KMS-11 (cell line): ENCODE measurements around the gene RREB1.

Experiments used
- H2AFZ ChIP-seq: fragments of 200-600 bp; sonication (generic); 2 replicates; pipeline ENCODE4 v1.6.1; 2016; ENCODE audit warnings: antibody characterized with exemption, mixed run types, low read depth
- H3K27ac ChIP-seq: fragments of 200-600 bp; sonication (generic); 2 replicates; pipeline ENCODE4 v1.6.1; 2016; ENCODE audit warnings: mild to moderate bottlenecking, mixed run types
- H3K27me3 ChIP-seq: fragments of 200-600 bp; sonication (generic); 2 replicates; pipeline ENCODE4 v1.6.1; 2017; ENCODE audit warnings: mild to moderate bottlenecking, low read depth, mixed run types, moderate library complexity; ENCODE audit not compliant: insufficient read depth
- H3K36me3 ChIP-seq: fragments of 200-600 bp; sonication (generic); 2 replicates; pipeline ENCODE4 v1.6.1; 2017; ENCODE audit warnings: mild to moderate bottlenecking, mixed run types; ENCODE audit not compliant: insufficient read depth
- H3K4me1 ChIP-seq: fragments of 200-600 bp; sonication (generic); 2 replicates; pipeline ENCODE4 v1.6.1; 2016; ENCODE audit warnings: mild to moderate bottlenecking, low read depth, mixed run types; ENCODE audit not compliant: poor library complexity, severe bottlenecking
- H3K4me2 ChIP-seq: fragments of 200-600 bp; sonication (generic); 2 replicates; pipeline ENCODE4 v1.7.0; 2016; ENCODE audit warnings: mild to moderate bottlenecking, mixed run types
- H3K4me3 ChIP-seq: fragments of 200-600 bp; sonication (generic); IDR thresholded peaks from 2 replicates; pipeline ENCODE4 v1.6.1; 2017; ENCODE audit warnings: low read depth, low read length, mixed read lengths; ENCODE audit not compliant: insufficient read depth
- H3K79me2 ChIP-seq: fragments of 200-600 bp; sonication (generic); 2 replicates; pipeline ENCODE4 v1.6.1; 2016; ENCODE audit warnings: low read depth, mixed run types; ENCODE audit not compliant: insufficient read depth
- H3K9ac ChIP-seq: fragments of 200-600 bp; sonication (generic); 2 replicates; pipeline ENCODE4 v1.6.1; 2016; ENCODE audit warnings: mild to moderate bottlenecking, mixed run types
- H4K20me1 ChIP-seq: fragments of 200-600 bp; sonication (generic); 2 replicates; pipeline ENCODE4 v1.6.1; 2016; ENCODE audit warnings: mild to moderate bottlenecking, mixed run types; ENCODE audit not compliant: insufficient read depth
- TF ChIP-seq, protein P1 (sequence below): fragments of 200-600 bp; sonication (generic); conservative IDR thresholded peaks from 2 replicates; pipeline ENCODE4 v1.6.1; 2017; ENCODE audit warnings: low read depth, mild to moderate bottlenecking, antibody characterized with exemption, low read length, moderate library complexity, mixed read lengths

The RREB1 gene

DNA sequence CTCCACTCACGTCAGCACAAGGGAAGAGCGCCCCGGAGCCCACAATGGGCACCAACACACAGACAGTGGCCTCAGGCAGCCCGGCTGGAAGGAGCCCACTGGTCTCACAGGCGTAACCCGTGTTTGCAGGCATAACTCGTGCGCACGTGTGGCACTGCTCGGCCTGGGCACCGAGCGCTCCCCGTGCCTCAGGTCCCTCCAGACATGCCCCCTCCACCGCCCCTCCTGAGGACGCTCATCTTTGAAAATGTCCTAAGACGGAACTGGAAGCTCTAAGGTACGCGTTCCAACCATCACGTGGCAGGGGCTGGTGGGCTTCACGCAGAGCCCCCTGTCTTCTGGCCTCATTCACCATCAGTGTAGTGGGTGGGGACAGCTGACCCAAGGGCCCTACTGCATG is 160.6 kb downstream of the RREB1 start:
- H4K20me1 ChIP-seq: no peaks in the 10 kb centered on the region
- no peak overlapping the region for H3K9ac ChIP-seq
- H3K4me3 ChIP-seq: no peak overlapping the region
- no peak overlapping the region for H2AFZ ChIP-seq
- no peak overlapping the region for H3K27ac ChIP-seq
- no peak overlapping the region for H3K4me2 ChIP-seq
- TF ChIP-seq, protein P1, sequence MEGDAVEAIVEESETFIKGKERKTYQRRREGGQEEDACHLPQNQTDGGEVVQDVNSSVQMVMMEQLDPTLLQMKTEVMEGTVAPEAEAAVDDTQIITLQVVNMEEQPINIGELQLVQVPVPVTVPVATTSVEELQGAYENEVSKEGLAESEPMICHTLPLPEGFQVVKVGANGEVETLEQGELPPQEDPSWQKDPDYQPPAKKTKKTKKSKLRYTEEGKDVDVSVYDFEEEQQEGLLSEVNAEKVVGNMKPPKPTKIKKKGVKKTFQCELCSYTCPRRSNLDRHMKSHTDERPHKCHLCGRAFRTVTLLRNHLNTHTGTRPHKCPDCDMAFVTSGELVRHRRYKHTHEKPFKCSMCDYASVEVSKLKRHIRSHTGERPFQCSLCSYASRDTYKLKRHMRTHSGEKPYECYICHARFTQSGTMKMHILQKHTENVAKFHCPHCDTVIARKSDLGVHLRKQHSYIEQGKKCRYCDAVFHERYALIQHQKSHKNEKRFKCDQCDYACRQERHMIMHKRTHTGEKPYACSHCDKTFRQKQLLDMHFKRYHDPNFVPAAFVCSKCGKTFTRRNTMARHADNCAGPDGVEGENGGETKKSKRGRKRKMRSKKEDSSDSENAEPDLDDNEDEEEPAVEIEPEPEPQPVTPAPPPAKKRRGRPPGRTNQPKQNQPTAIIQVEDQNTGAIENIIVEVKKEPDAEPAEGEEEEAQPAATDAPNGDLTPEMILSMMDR: no peak
- no peaks in the 10 kb centered on the region for H3K36me3 ChIP-seq
- H3K4me1 ChIP-seq: no peaks in the 10 kb centered on the region
- no peaks in the 10 kb centered on the region for H3K79me2 ChIP-seq
- H3K27me3 ChIP-seq: no peaks in the 10 kb centered on the region

DNA sequence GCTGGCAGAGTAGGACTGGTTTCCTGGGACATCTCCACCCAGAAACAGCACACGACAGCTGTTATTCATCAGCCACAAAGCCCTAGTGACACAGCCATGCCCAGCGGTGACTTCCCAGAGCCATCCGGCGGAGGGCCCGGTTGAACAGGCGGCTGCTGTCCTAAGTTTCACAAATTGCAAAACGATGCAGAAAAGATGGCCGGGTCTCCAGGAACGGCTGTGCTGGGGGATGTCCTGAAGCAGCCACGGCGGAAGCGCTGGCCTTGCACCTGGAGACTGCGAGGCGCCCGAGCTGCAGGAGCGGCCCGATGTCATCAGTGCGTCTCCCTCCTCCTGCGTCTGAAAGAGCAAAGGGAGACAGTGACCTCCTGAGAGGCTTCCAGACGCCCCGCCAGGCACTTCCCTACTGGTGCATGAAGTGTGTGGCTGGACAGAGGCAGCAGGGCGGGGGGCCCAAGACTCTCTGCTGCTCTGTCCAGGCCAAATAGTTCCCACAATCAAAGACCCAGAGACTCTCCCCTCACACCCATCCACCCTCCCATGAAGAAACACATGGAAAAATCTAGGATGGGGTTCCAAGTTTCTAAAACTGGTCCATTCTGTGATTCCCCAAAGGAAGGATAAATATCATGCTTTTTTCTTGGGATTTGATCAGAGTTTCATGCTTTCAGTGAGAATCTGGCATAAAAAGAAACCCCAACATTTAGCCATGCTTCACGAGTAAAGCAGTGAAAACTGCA is 161.2 kb downstream of the RREB1 start:
- H3K27ac ChIP-seq: no peak overlapping the region
- H4K20me1 ChIP-seq: no peaks in the 10 kb centered on the region
- H3K9ac ChIP-seq: no peak overlapping the region
- no peaks in the 10 kb centered on the region for H3K36me3 ChIP-seq
- no peak overlapping the region for H2AFZ ChIP-seq
- H3K4me2 ChIP-seq: no peak overlapping the region
- H3K4me3 ChIP-seq: no peak overlapping the region
- H3K4me1 ChIP-seq: no peaks in the 10 kb centered on the region
- H3K27me3 ChIP-seq: no peaks in the 10 kb centered on the region
- TF ChIP-seq, protein P1: no peak
- H3K79me2 ChIP-seq: no peaks in the 10 kb centered on the region

DNA sequence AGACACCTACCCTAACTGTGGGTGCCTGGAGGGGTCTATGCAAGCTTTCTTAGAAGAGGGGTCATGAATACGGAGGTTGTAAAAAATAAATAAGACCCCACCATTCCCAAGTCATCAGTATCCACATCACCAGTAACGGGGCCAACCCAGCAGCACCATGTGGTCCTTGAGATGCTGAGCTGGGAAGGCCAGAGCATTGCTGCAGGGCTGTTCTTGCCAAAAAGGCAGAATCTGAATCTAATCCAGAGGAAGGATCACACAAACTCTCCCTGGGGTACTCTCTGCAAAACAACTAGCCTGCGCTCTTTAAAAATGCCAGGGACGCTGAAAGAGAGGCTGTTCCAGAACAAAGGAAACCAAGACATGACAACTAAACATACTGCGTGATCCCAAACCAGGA is 162.1 kb downstream of the RREB1 start:
- TF ChIP-seq, protein P1: no peak
- Histone ChIP-seq H3K4me2 (no peak overlapping the region), H3K36me3 (no peaks in the 10 kb centered on the region), H3K79me2 (no peaks in the 10 kb centered on the region), H3K4me3 (no peak overlapping the region), H3K27ac (no peak overlapping the region), H3K4me1 (no peaks in the 10 kb centered on the region), H2AFZ (no peak overlapping the region), H3K9ac (no peak overlapping the region), H4K20me1 (no peaks in the 10 kb centered on the region), H3K27me3 (no peaks in the 10 kb centered on the region)

DNA sequence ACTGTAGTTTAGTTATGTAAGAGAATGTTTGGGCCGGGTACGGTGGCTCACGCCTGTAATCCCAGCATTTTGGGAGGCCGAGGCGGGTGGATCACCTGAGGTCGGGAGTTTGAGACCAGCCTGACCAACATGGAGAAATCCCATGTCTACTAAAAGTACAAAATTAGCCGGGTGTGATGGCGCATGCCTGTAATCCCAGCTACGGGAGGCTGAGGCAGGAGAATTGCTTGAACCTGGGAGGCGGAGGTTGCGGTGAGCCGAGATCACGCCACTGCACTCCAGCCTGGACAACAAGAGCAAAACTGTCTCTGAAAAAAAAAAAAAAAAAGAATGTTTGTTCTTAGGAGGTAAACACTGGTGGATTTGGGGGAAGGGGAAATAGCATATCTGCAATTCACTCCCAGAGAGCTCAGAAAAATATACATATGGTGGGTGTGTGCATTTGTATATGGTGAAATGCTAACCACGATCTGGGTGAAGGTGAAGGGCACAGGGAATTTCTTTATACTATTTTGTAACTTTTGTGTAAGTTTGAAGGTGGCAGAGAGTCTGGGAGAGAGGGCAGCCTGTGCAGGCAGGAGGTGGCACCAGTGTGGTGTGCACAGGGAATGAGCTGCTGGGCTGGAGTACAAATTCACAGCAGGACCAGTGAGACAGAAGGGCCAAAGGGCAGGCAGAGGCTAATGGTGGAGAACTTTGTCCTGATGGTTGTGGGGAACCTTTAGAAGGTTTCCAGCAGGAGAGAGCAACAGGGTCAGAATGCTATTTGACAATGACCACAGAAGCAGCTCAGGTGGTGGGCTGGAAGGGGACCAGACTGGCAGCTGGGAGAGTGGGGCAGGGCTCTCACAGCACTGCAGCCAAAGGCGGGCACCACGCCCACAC is 162.8 kb downstream of the RREB1 start:
- Histone ChIP-seq H3K79me2 (no peaks in the 10 kb centered on the region), H2AFZ (no peak overlapping the region), H3K9ac (no peak overlapping the region), H3K4me1 (no peaks in the 10 kb centered on the region), H4K20me1 (no peaks in the 10 kb centered on the region), H3K27ac (no peak overlapping the region), H3K4me3 (no peak overlapping the region), H3K27me3 (no peaks in the 10 kb centered on the region), H3K36me3 (no peaks in the 10 kb centered on the region), H3K4me2 (no peak overlapping the region)
- TF ChIP-seq, protein P1: no peak
